ENCODE results near the gene ARPC3. TPM values are rescaled to one million over a fixed set of nuclear protein-coding genes. Genes with fewer than 3 reads are reported as not detected.
A peak's percentile ranks its signal among the peaks of the same experiment; 100 is the strongest.
"Not testable (repeated sequence)": the region's sequence is repeated elsewhere in the genome, so short reads cannot be mapped to it uniquely, and the experiment has no call there.

ARPC3 gene
- total and polyA plus RNA-seq, 2 experiments from 2014 or later: 94.0 to 245 TPM

DNA sequence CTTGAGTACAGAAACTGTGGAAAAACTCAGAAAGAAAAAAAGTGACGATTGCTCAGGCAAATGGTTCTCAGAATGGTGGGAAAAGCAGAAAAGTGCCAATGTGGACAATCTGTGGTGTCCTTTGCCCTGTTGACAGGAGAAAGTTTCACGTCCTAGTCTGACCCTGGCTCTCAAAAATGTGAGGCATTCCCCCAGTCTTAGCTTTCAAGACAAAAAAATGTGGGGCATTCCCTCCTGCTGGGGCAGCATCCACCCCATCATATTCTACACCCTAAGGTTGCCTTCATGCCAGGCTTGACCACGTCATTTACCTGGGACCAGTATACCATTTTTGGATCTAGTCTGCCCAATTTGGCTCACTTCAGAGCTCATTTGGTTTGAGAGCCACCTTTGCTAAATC, 25.9 kb downstream of the ARPC3 start:
- DNase-seq (ENCODE audit: low read depth in 1 of 2, low spot score in 1 of 2): no peak
- no peaks in the 10 kb centered on the region for H3K9me3 ChIP-seq (ENCODE audit: low read depth)
- TF ChIP-seq, protein P1, sequence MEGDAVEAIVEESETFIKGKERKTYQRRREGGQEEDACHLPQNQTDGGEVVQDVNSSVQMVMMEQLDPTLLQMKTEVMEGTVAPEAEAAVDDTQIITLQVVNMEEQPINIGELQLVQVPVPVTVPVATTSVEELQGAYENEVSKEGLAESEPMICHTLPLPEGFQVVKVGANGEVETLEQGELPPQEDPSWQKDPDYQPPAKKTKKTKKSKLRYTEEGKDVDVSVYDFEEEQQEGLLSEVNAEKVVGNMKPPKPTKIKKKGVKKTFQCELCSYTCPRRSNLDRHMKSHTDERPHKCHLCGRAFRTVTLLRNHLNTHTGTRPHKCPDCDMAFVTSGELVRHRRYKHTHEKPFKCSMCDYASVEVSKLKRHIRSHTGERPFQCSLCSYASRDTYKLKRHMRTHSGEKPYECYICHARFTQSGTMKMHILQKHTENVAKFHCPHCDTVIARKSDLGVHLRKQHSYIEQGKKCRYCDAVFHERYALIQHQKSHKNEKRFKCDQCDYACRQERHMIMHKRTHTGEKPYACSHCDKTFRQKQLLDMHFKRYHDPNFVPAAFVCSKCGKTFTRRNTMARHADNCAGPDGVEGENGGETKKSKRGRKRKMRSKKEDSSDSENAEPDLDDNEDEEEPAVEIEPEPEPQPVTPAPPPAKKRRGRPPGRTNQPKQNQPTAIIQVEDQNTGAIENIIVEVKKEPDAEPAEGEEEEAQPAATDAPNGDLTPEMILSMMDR (IDR thresholded peaks at IDR 0.05; ENCODE audit: low read depth, low read length): no peak
- H3K4me3 ChIP-seq: no peak overlapping the region
- no peaks in the 10 kb centered on the region for H3K36me3 ChIP-seq
- H3K4me1 ChIP-seq (ENCODE audit: low read depth): peaks cover 9% of the 10 kb centered on the region
- H3K27ac ChIP-seq: no peak overlapping the region
- H3K27me3 ChIP-seq: no peaks in the 10 kb centered on the region

DNA sequence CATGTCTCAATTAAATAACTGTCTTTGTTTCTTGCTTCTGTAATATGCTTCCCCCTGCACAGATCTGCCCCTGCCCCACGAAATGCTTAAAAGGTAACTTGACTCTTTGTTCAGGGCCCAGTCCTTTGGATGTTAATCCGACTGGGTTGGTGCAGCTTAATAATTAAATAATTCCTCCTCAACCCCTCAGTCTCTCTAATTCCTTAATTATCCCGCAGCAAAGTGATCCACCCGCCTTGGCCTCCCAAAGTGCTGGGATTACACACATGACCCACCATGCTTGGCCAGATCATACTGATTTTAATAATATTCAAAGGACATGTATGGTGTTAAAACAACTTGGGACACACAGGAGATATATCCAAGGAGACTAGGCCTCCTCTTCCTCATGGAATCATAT, 28.4 kb downstream of the ARPC3 start:
- no peak for DNase-seq (ENCODE audit: low read depth in 1 of 2, low spot score in 1 of 2)
- Histone ChIP-seq H3K27me3 (no peaks in the 10 kb centered on the region), H3K27ac (peak overlapping the region; percentile 19), H3K4me3 (no peak overlapping the region), H3K4me1 (ENCODE audit: low read depth) (peaks cover 9% of the 10 kb centered on the region), H3K9me3 (ENCODE audit: low read depth) (no peaks in the 10 kb centered on the region), H3K36me3 (no peaks in the 10 kb centered on the region)
- TF ChIP-seq, protein P1 (IDR thresholded peaks at IDR 0.05; ENCODE audit: low read depth, low read length): no peak

DNA sequence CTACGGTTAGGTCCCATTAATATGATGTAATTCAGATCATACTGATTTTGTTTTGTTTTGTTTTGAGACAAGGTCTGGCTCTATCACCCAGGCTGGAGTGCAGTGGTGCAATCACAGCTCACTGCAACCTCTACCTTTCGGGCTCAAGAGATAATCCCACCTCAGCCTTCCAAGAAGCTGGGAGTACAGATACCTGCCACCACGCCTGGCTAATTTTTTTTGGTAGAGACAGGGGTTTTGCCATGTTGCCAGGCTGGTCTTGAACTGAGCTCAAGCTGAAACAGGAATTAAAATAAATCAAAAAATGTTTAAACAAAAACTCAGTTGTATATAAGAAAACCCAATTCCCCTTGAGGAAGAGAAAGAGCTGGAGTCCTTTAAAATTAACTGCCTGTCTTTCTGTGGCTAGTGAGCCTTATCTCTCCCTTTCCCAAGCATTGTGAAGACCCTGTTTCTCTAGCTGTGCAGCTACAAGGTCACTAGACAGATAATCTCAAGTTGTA, 28.9 kb downstream of the ARPC3 start:
- Histone ChIP-seq H3K27me3 (no peaks in the 10 kb centered on the region), H3K27ac (peak overlapping the region; percentile 19), H3K36me3 (no peaks in the 10 kb centered on the region), H3K4me3 (no peak overlapping the region), H3K9me3 (ENCODE audit: low read depth) (no peaks in the 10 kb centered on the region), H3K4me1 (ENCODE audit: low read depth) (peaks cover 9% of the 10 kb centered on the region)
- TF ChIP-seq, protein P1 (IDR thresholded peaks at IDR 0.05; ENCODE audit: low read depth, low read length): no peak
- no peak for DNase-seq (ENCODE audit: low read depth in 1 of 2, low spot score in 1 of 2)

DNA sequence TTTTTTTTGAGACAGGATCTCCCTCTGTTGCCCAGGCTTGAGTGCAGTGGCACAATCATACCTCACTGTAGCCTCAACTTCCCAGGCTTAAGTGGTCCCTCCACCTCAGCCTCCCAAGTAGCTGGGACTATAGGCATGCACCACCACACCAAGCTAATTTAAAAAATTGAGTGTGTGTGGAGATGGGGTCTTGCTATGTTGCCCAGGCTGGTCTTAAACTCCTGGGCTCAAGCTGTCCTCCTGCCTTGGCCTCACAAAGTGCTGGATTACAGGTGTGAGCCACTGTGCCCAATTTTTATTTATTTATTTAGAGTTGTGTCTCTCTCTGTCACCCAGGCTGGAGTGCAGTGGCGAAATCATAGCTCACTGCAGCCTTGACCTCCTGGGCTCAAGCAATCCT, 29.5 kb downstream of the ARPC3 start:
- H3K27ac ChIP-seq: peak overlapping the region; percentile 19
- not testable (repeated sequence) for DNase-seq (ENCODE audit: low read depth in 1 of 2, low spot score in 1 of 2)

DNA sequence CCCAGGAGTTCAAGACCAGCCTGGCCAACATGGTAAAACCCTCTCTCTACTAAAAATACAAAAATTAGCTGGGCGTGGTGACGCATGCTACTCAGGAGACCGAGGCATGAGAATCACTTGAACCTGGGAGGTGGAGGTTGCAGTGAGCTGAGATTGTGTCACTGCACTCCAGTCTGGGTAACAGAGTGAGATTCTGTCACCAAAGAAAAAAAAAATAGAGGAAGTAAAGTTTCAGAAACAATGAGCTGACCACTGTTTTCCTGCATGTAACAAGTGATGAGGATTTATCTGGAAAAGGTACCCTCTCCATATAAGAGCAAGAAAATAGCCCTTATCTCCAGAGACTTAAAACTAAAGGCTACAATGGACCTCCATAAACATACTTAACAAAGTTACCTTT, 33.0 kb downstream of the ARPC3 start:
- H3K36me3 ChIP-seq; H3K27me3 ChIP-seq; H3K4me3 ChIP-seq; DNase-seq (ENCODE audit: low read depth in 1 of 2, low spot score in 1 of 2); H3K9me3 ChIP-seq (ENCODE audit: low read depth); H3K4me1 ChIP-seq (ENCODE audit: low read depth); H3K27ac ChIP-seq: not testable (repeated sequence)

More for the DNA sequence above, 29.5 kb downstream of the ARPC3 start:
- H3K4me3 ChIP-seq; H3K4me1 ChIP-seq (ENCODE audit: low read depth); H3K36me3 ChIP-seq; H3K9me3 ChIP-seq (ENCODE audit: low read depth); H3K27me3 ChIP-seq: not testable (repeated sequence)

DNA sequence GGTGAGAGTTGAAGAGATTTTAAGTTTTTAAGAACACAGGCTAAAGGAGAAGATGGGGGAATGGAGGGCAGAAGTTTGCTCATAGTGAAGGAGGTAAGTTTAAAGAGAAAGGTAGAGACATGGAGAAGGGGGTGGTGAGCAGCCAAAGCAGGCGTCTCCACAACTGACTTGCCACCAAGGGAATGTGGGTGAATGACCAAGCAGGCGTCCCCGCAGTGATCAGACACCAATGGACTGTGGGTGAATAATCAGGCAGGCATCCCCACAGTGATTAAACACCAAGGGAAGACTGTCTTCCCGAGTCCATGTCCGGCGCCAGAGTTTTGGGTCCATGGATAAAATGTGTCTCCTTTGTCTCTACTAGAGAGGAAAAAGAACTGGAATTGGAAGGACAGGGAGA, 40.1 kb downstream of the ARPC3 start:
- not testable (repeated sequence) for H3K36me3 ChIP-seq; DNase-seq (ENCODE audit: low read depth in 1 of 2, low spot score in 1 of 2); H3K27me3 ChIP-seq; H3K4me3 ChIP-seq; H3K9me3 ChIP-seq (ENCODE audit: low read depth); H3K4me1 ChIP-seq (ENCODE audit: low read depth); H3K27ac ChIP-seq

DNA sequence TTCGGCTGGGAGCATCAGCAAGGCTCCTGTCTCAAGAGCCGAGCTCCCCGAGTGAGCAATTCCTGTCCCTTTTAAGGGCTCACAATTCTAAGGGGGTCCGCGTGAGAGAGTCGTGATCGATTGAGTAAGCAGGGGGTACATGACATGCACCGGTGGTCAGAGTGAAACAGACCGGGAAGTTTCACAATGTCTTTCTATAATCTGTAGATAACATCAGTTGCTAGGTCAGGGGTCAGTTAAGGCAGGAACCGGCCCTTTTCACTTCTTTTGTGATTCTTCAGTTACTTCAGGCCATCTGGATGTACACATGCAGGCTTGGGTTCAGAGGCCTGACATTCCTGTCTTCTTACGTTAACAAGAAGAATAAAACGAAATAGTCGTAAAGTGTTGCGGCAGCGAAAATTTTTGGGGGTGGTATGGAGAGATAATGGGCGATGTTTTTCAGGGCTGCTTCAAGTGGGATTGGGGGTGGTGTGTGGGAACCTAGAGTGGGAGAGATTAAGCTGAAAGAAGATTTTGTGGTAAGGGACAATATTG, 44.9 kb downstream of the ARPC3 start:
- H3K36me3 ChIP-seq; H3K9me3 ChIP-seq (ENCODE audit: low read depth); H3K27ac ChIP-seq; H3K27me3 ChIP-seq; DNase-seq (ENCODE audit: low read depth in 1 of 2, low spot score in 1 of 2); H3K4me1 ChIP-seq (ENCODE audit: low read depth); H3K4me3 ChIP-seq: not testable (repeated sequence)
